OCI-M2 (cell line): ENCODE data around the gene FILIP1.

ENCODE experiments used
- DNase-seq: peaks from one replicate; lab custom pipeline; 2025; ENCODE audit not compliant: unreplicated experiment; lab: John Stamatoyannopoulos, UW

Gene FILIP1

DNA sequence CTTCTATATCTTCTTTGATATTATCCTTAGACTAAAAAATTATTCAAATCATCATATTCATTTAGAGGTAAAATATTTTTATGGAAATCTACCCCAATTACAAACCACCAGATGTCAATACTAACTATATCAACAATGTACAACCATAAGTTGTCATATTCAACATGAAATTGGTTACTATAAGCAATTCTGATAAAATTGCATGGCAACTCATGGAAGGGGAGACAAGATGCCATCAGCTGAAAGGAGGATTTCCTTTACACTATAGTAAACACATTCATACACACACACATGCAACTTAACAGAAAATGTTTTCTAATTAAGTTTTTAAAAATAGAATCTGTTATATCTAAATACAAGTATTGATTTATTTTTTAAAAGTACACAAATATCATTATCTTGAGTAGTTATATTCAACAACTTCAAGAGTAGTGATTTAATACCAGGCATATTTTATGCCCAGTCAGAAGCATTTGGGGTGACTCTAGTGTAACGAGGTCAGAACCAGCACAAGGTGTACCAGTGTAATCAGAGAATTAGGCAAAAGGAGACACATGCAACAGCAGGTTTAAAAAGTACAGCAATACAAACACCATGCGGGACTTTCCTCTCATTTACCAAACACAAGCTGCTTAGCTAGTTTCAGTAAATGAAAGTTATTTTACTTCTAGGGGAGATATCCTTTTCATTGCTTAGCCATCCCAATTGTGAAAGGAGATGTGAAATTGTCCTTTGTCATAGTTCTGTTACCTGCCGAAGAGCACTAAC lies 1.0 kb downstream of the FILIP1 start:
- DNase-seq: no peak

DNA sequence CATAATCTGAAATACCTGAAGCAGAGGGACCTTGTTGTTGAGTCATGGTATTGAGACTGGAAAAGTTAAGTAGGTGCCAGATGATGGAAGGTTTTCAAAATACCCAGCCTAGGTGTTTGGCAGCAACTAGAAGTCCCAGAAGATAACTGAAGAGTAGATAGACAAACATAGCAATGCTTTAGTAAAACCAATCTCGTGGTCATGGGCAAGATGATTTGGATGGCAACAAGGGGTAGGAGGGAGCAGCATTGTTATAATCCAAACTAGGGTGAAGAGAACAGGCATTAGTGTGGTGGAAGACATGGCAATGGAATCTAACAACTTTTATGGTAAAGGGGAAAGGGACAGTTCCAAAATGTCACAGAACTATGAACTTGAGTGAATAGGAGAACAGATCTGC lies 2.3 kb downstream of the FILIP1 start:
- DNase-seq: no peak

DNA sequence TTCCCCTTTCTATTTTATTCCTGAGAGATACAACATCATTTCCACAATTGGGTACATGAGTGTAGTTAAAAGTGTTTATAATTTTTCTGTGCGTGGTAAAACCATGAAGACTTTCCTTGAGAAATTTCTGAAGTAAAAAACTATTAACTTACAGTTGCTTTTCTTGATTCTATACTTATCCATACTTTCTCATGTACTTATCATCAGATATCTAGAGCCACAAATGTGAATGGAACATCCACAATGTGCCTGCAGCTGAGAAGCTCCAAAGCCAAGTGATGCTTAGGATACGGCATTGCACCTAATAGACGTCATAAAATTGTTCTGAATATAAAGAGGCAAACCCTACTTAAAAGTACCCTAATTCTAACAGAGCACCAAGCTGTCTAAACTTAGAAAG lies 2.9 kb downstream of the FILIP1 start:
- DNase-seq: no peak

DNA sequence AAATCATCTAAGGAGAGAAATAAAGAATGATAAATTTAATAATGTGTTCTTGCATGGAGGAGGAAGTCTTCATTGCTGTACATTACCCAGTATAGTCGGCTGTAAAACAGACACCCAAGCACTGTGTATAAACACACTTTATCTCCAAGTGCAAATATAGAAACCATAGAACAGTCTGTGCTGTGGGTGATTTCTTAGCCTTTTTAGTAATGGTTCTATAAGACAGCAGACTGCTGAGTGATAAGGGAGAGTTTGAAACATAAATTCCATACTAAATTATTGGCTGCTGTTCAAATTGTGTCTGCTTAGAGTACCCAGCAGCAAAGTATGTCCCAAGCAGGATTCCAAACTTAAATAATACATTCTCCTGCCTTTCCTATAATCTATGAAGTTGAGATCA lies 4.6 kb downstream of the FILIP1 start:
- no peak for DNase-seq

DNA sequence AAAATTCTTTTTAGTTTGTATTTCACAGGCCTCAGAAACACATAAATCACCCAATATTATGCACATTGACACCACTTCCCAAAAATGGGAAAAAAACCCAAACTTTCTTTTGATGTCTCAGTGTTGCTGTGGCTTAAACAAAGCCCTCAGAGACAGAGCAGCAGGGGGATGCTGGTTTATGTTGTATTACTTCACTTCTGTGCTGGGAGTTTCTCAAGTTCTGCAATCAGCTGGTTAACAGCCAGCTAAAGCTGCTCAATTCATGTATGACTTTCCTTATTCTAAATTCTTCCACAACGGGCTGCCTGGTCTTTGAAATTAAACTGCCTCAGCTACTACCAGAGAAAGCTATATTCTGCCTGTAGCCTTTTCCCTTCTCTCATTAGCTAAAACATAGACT lies 5.6 kb downstream of the FILIP1 start:
- DNase-seq: no peak

DNA sequence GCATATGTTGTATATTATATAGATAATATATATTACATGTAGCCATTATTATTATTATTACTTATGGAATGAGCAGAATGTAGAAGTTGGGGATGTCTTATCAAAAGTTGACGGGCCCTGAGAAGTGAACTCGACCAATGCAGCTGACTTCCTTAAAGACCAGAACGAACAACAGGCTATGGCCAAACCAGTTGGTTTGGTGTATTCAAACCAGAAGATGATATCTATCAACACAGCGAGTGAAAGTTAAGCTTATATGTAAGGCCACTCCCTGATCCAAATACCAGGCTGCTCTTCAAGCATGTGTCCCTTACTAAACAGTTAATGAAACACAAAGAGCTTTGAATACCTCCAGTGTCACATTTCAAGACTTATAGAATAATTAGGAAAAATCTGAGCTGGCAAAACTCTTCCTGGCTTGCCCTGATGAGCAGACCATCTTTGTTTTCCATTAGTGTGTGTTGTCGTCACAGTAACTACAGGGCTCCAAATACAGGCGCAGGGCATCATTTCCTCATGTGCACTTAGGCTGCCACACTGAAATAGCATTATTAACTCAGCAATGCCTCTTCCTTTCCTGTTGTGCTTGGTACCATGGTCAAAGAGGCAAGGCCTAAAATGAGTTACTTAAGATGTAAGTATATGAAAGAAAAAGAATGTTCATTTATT lies 6.6 kb downstream of the FILIP1 start:
- no peak for DNase-seq

DNA sequence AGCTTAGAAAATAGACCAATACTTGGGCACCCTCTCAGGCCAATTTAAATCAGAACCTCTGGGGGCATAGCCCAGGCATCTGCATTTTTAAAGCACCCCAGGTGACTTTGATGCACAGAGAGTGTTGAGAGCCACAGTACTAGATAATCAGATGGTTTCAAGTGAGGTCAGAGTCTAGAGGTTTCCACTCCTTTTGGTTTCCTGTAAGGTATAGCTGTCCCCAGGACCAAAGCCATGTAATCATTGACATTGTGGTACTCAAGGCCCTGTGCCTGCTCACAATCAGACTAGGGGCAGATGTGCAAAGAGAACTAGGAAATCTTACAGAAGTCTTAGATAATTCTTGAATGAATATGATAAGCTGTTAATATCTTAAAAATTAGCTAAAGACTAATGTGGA lies 9.1 kb downstream of the FILIP1 start:
- DNase-seq: no peak

DNA sequence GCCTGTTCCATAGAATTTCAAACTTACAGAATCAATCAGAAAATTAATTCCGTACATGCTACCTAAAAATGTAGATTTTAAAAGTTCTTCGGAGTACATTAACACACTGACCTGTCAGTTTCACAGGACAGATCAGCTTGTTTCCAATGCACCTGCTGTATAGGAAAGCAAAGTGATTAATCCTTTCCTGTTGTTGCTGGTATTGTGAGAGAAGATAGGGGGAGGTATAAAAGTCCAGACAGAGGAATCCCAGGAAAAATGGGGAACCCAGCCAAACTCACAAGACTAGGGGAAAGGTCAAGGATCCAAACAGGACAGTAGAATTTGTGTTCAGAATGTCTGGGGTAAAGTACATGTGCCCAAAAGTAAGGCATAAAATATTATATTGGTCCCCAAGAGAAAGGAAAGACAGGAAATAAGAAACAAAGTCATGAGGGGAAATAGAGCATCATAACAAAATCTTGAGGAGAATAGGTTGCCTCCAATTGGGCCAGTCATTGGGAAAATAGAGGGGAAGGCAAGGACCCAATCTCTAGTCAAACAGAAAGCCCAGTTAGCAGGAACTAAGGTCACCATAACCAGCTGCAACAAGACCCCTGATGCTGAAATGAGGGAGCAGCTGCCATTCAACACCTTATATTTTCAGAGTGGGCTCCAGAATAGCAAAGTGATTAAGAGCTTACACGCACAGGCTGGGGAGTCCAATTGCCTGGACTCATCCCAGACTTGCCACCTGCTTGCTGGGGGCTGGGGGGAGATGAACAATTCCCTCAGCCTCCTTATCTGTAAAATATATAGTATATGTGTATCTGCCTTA lies 10.3 kb downstream of the FILIP1 start:
- DNase-seq: no peak

DNA sequence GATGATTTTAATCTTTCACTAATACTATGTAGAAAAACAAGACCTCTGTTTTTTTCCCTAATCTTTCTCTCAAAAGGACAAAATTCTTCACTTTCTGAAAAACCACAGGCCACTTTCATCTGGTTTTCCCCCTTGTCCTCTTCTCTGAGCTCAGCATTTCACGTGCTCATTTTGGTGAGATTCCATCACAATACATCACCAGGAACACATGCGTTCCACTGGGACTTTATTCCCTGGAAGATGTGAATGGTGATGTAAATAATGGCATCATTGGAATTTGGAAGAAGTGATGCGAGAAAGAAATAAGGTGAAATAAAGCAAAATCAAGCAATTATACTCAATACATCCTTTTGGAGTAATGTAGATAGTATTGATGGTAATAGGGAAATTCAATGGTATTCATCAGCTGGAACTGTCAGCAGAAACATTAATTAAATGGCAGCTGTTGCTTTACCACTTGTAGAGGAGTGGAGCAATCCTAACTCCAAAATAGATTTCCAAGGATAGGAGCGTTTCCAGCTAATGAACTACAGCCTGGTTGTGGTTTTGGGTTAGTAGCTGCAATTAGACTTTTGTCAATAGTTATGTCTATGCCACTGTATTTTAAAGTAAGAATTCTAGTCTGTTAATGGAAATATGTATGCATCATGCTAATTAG lies 11.5 kb downstream of the FILIP1 start:
- DNase-seq: no peak

DNA sequence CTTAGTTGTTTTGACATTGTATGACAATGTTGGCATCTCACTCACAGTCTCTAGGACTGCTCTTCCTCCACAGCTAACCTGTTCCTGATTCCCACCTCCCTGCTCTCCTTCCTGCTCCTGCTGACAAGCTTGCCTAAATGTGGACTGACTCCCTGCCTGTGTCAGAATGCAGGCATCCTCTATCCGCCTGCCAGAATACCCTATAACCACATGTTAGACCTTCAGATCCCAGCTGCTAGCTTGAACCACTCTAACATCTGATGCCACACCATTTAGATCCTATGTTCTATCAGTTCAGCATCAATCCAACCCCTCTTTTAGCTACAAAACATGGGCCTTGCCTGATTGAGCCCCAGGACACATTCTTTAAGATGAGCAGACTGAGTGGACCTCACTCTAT lies 12.2 kb downstream of the FILIP1 start:
- DNase-seq: no peak

DNA sequence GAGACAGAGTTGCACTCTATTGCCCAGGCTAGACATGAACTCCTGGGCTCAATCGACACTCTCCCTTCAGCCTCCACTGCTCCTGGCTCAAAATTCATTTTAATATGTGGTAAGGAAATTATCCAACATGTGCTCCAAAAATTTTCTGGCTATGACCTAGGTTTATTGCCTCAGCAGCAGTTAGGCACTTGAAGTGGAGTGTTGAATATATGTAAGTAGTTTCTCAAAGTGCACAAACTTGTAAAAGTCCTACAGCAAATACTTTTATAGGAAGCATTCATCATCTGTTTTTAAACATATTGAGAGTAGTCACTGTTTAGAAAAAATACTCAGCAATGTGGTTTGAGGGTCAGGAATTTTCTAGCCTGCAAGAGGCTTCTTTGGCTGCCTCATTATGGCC lies 13.2 kb downstream of the FILIP1 start:
- no peak for DNase-seq

DNA sequence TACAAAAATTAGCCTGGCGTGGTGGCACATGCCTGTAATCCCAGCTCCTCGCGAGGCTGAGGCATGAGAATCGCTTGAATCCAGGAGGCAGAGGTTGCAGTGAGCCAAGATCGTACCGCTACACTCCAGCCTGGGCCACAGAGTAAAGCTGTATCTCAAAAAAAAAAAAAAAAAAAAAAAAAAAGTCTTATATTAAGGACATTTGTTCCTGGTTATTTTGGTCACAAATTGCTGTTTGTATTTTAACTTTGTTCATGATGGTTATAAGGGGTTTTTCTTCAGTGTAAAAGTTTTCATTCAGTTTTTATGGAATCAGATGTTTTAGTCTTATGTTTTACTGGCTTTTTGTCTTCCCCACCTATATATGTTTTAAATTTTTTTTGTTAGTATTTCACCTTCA lies 13.9 kb downstream of the FILIP1 start:
- no peak for DNase-seq

DNA sequence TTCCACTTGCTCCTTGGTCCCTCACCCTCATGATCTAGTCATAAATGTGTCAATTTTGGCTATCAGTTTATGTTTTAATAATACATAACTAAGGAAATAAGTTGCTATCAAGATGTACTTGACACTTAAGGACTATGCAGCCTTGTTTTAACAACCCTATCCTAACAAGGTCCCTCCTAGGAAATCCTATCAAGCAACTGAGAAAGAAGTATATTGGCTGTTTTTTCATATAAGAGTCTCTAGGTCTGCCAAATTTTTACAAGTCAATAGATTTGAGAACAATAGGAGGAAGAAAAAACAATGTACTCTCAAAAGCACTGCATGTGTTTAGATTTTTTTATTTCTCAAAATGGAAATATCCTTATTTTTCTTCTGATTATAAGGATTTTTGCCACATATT lies 14.7 kb downstream of the FILIP1 start:
- no peak for DNase-seq

DNA sequence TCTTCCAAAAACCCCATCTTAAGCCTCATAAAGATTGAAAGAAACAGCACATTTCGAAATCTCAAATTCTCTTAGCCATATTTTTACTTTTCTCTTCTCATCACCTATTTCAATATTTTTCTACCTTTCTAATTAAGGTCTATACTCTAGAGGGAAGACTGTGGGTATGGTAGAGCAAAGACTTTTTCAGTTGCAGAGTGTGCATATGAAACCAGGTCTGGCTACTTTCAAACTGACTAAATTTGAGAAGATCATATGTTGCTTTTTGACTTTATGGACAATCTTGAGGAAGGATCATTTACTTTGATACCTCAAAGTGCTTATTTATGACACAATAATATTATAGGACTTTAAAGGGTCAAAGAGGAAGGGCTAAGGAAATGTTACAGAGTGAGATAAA lies 20.7 kb downstream of the FILIP1 start:
- no peak for DNase-seq

DNA sequence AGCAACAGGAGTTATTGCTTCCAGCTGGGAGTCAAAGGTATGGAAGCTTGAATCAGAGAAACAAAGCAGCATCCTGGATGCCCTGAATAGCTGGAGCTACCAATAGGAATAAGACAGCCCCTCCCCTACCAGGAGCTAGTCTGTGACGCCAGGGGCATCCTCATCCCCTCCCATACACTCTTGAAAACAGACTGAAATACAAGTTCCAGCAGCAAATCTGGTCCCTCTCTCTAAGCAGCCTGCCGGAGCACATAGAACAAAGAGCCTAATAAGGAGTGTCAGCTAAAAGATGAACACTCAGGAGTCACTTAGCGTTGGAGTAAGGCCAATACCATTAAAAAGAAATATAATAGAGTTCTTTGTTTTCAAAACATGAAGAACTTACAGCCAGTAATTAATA lies 25.6 kb downstream of the FILIP1 start:
- no peak for DNase-seq

DNA sequence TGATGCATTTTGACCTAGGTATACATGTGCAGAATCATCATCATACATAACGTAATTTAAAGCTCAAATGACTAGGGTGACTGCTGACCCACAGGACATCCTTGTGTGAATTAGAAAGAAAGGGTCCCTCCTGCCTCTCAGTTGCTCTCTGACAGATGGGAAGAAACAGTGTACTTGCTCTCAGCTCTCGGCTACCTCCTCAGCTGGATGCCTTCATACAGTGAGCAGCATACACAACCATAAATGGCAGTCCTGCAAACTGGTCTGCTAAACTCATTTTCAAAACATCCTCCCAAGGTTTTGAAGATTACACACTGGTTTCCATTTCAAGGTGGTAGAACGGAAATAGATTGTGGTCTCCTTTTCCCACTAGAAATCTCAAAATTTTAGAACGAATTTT lies 26.3 kb downstream of the FILIP1 start:
- no peak for DNase-seq

DNA sequence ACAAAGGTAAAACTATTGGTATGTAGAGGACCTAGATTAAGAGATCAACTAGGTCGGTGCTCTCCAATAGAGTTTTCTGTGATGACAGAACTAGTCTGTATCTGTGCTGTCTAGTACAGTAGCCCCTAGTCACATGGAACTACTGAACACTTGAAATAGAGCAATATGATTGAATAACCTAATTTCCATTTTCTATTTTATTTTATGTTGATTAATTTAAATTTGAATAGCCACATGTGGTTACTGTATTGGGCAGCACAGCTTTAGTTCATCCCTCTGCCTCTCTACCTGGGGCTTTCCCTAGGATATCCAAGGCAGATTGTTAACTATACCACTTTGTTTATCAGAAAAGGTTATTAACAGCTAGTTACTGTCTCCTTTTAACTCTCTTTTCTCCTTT lies 27.0 kb downstream of the FILIP1 start:
- DNase-seq: no peak

DNA sequence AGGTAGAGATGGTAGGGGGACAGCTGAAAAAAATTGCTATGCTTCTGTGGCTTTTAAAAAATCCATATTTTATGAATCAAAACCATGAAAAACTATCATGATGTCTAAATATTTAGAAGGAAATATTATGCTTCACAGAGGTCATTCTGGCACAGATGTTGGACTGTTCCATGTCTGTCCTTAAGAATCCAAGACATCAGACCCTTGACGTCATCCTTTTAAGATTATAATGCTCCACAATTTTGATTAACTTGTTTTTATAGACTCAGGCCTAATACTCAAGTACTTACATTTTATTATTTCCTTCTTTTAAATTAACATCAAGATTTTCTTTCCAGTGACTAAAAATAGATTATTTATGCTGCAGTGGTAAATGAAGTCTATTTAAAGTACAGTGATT lies 29.7 kb downstream of the FILIP1 start:
- no peak for DNase-seq

DNA sequence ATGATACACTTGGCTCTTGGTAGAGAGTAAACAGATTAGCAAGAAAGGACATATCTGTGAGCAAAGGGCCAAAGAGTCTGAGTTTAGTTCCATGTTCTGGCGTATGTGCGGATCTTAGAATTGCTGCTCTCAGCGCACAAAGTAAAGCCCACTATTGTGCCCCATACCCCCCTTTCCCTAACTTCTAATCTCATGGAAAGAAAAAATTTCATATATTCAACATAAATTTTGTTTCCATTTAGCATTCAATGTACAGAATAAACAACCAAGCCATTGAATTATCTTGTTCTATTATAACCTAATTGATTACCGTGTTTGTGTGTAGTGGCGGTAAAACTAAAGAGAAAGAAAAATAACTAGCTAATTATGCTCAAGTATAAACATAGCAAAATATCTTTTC lies 30.5 kb downstream of the FILIP1 start:
- no peak for DNase-seq

DNA sequence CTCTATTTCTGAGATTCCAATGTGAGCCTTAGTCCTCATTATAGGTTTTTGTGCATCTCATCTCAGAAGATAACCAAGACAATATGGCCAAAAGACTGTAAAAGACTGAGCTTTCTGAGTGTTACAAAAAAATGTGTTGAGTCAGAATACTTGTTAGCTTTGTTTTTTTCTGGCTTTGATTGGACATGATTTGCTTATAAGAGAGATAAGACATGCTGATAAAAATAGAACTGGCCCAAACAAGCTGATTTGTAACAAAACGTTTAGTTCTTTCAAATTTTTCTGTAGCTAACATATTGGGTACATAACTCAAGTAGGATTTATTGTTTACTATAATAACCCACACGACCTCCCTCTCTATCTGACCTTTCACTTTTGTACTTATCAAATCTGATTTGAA lies 32.9 kb downstream of the FILIP1 start:
- DNase-seq: no peak

DNA sequence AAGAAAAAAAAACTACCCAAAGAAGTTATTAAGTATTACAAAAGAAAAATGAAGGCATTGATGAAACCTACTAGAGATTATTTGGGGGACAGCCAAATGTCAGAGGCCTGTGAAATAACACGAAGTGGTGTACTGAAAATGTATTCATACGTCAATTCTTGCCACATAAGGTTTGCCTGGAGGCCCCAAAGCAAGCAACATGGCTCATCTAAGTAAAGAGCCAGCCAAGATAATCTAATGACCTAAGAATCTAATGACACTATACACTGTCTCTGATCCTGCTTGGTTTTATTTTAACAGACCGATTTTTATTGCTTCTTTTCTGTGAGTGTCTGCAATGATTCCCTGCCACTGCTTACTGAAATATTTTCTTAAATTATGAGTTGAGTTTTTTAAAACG lies 34.7 kb downstream of the FILIP1 start:
- no peak for DNase-seq

DNA sequence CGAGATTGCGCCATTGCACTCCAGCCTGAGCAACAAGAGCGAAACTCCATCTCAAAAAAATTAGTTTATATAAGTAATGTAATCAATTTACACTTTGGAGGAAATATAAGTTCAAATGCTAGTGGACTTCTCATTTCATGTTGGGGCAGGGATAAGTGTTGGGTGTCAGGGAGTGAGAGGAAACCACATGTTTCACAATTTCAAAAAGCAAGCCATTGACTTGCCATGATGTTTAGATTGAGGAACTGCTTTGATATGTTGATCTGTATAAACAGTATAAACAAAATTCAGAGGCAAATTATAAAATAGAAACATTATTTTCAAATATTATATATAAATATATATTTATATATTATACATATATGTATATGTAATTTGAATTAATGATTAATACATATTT lies 42.7 kb downstream of the FILIP1 start:
- no peak for DNase-seq
